Measurements from ENCODE around the gene FCHO1.

Gene FCHO1

GRCh38 chr19:17735410-17735809 lies 15.9 kb upstream of the FCHO1 start:
- intact Hi-C loops (cut with DNase I; ENCODE audit: low total_unique reads): no loop called here
- Histone ChIP-seq H3K36me3 (peaks cover 48 to 80% (median 68%) of the 10 kb centered on the region in 3 donors), H3K4me3 (no peak overlapping the region), H3K27me3 (no peaks in the 10 kb centered on the region), H3K4me1 (no peaks in the 10 kb centered on the region), H3K27ac (no peak overlapping the region), H3K9me3 (no peaks in the 10 kb centered on the region)
- no peak for DNase-seq
- TF ChIP-seq, protein P1, sequence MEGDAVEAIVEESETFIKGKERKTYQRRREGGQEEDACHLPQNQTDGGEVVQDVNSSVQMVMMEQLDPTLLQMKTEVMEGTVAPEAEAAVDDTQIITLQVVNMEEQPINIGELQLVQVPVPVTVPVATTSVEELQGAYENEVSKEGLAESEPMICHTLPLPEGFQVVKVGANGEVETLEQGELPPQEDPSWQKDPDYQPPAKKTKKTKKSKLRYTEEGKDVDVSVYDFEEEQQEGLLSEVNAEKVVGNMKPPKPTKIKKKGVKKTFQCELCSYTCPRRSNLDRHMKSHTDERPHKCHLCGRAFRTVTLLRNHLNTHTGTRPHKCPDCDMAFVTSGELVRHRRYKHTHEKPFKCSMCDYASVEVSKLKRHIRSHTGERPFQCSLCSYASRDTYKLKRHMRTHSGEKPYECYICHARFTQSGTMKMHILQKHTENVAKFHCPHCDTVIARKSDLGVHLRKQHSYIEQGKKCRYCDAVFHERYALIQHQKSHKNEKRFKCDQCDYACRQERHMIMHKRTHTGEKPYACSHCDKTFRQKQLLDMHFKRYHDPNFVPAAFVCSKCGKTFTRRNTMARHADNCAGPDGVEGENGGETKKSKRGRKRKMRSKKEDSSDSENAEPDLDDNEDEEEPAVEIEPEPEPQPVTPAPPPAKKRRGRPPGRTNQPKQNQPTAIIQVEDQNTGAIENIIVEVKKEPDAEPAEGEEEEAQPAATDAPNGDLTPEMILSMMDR (IDR thresholded peaks at IDR 0.05): no peak

GRCh38 chr19:17737690-17738153 lies 13.6 kb upstream of the FCHO1 start:
- Histone ChIP-seq H3K27ac (no peak overlapping the region), H3K4me3 (no peak overlapping the region), H3K27me3 (no peaks in the 10 kb centered on the region), H3K4me1 (no peaks in the 10 kb centered on the region), H3K36me3 (peaks cover 34 to 57% (median 47%) of the 10 kb centered on the region in 3 donors), H3K9me3 (no peaks in the 10 kb centered on the region)
- TF ChIP-seq, protein P1 (IDR thresholded peaks at IDR 0.05): no peak
- no peak for DNase-seq
- intact Hi-C loops (cut with DNase I; ENCODE audit: low total_unique reads): no loop called here

- Histone ChIP-seq H3K27ac (no peak overlapping the region), H3K27me3 (no peaks in the 10 kb centered on the region), H3K4me1 (no peaks in the 10 kb centered on the region), H3K9me3 (no peaks in the 10 kb centered on the region), H3K4me3 (no peak overlapping the region), H3K36me3 (peaks cover 20 to 41% (median 32%) of the 10 kb centered on the region in 3 donors)
- TF ChIP-seq, protein P1 (IDR thresholded peaks at IDR 0.05): no peak
- intact Hi-C loops (cut with DNase I; ENCODE audit: low total_unique reads): no loop called here
- no peak for DNase-seq
Measured at GRCh38 chr19:17739121-17739875, 12.0 kb upstream of the FCHO1 start.

DNA sequence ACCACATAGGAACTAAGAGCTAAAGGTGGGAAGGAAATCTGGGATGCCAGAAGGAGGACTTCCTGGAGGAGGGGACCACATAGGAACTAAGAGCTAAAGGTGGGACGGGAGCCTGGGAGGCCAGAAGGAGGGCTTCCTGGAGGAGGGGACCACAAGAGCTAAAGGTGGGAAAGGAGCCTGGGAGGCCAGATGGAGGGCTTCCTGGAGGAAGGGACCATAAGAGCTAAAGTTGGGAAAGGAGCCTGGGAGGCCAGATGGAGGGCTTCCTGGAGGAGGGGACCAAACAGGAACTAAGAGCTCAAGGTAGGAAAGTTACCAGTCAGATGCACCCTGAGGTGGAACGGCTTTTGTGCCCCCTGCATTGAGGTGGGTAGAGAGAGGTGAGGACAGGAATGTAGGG lies 9.8 kb upstream of the FCHO1 start:
- H3K4me3 ChIP-seq: no peak overlapping the region
- intact Hi-C loops (cut with DNase I; ENCODE audit: low total_unique reads): no loop called here
- DNase-seq: no peak
- no peaks in the 10 kb centered on the region for H3K27me3 ChIP-seq
- no peaks in the 10 kb centered on the region for H3K9me3 ChIP-seq
- H3K4me1 ChIP-seq: no peaks in the 10 kb centered on the region
- H3K27ac ChIP-seq: no peak overlapping the region
- TF ChIP-seq, protein P1 (IDR thresholded peaks at IDR 0.05): no peak
- H3K36me3 ChIP-seq: peaks cover 6 to 19% (median 10%) of the 10 kb centered on the region in 3 donors

DNA sequence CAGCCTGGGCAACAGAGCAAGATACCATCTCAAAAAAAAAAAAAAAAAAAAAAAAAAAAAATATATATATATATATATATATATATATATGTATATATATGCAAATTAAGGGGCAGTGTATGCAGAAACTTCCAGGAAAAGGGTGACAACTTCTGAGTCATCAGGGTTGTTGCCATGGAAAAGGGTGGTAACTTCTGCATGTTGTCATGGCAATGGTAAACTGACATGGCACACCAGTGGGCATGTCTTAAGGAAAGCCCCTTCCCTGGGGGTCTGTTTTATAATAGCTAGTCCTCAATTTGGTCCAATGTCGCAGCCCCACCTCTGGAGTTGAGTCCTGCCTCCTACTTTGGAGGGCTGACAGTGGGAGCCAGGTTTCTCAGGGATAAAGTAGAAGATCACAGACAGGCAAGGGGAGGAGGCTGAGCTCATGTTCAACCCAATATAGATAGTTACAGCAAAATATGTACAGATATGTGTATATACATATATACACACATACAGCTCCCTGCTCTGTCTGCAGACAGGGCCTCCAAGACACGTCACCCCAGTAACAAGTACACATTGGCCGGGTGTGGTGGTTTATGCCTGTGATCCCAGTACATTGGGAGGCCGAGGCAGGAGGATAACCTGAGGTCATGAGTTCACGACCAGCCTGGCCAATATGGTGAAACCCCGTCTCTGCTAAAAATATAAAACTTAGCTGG lies 7.2 kb upstream of the FCHO1 start:
- no peak for DNase-seq
- intact Hi-C loops (cut with DNase I; ENCODE audit: low total_unique reads): no loop called here
- no peak overlapping the region for H3K4me3 ChIP-seq
- no peak overlapping the region for H3K27ac ChIP-seq
- no peaks in the 10 kb centered on the region for H3K9me3 ChIP-seq
- H3K36me3 ChIP-seq: no peaks in the 10 kb centered on the region
- peaks cover 0 to 14% (median 9%) of the 10 kb centered on the region in 4 donors for H3K4me1 ChIP-seq
- H3K27me3 ChIP-seq: no peaks in the 10 kb centered on the region
- TF ChIP-seq, protein P1 (IDR thresholded peaks at IDR 0.05): no peak
